Measurements from ENCODE around the gene TOX4.

- TF ChIP-seq POLR2A (IDR thresholded peaks at IDR 0.05) (no peak), CTCF (IDR thresholded peaks at IDR 0.05) (no peak)
These were observed 28.1 kb downstream of the TOX4 start for GRCh38 chr14:21505012-21505553.
